HEK293 (cell line): ENCODE measurements around the gene MED15.

ENCODE experiments used
- EGR2 ChIP-seq: fragments of 450-650 bp; formaldehyde crosslinking; IDR thresholded peaks from 2 replicates; pipeline ENCODE4 v1.5.1; 2016; ENCODE audit warnings: low read depth, missing biosample characterization, missing genetic modification characterization
- GFI1B ChIP-seq: fragments of 450-650 bp; formaldehyde crosslinking; IDR thresholded peaks from 2 replicates; pipeline ENCODE4 v1.5.1; 2016; ENCODE audit warnings: missing biosample characterization, missing genetic modification characterization
- HOXA7 ChIP-seq: sonication (generic); formaldehyde crosslinking; IDR thresholded peaks from 2 replicates; pipeline ENCODE4 v1.8.1; 2022; ENCODE audit warnings: missing genetic modification reagents, borderline replicate concordance
- HOXC10 ChIP-seq: sonication (generic); formaldehyde crosslinking; IDR thresholded peaks from 2 replicates; pipeline ENCODE4 v1.8.1; 2023; ENCODE audit warnings: mild to moderate bottlenecking, missing genetic modification reagents
- KLF10 ChIP-seq: fragments of 450-650 bp; IDR thresholded peaks from 2 replicates; pipeline ENCODE4 v1.5.1; 2018; ENCODE audit warnings: missing biosample characterization, mild to moderate bottlenecking, missing genetic modification characterization
- KLF16 ChIP-seq: fragments of 450-650 bp; formaldehyde crosslinking; IDR thresholded peaks from 2 replicates; pipeline ENCODE4 v1.5.1; 2017; ENCODE audit warnings: missing biosample characterization, missing genetic modification characterization
- WT1 ChIP-seq: fragments of 450-650 bp; formaldehyde crosslinking; IDR thresholded peaks from 2 replicates; pipeline ENCODE4 v1.5.1; 2016; ENCODE audit warnings: missing biosample characterization, missing genetic modification characterization
- ZBTB1 ChIP-seq: fragments of 450-650 bp; formaldehyde crosslinking; IDR thresholded peaks from 2 replicates; pipeline ENCODE4 v1.5.1; 2016; ENCODE audit warnings: missing biosample characterization, missing genetic modification characterization
- ZBTB17 ChIP-seq: fragments of 450-650 bp; formaldehyde crosslinking; IDR thresholded peaks from 2 replicates; pipeline ENCODE4 v1.5.1; 2016; ENCODE audit warnings: missing biosample characterization, missing genetic modification characterization
- ZNF132 ChIP-seq: fragments of 450-650 bp; formaldehyde crosslinking; IDR thresholded peaks from 2 replicates; pipeline ENCODE4 v1.5.1; 2017; ENCODE audit warnings: missing biosample characterization, missing genetic modification characterization, borderline replicate concordance
- ZNF394 ChIP-seq: fragments of 450-650 bp; formaldehyde crosslinking; IDR thresholded peaks from 2 replicates; pipeline ENCODE4 v1.5.1; 2016; ENCODE audit warnings: missing biosample characterization, missing genetic modification characterization, mild to moderate bottlenecking, moderate library complexity, borderline replicate concordance
- ZNF416 ChIP-seq: fragments of 450-650 bp; formaldehyde crosslinking; IDR thresholded peaks from 2 replicates; pipeline ENCODE4 v1.5.1; 2016; ENCODE audit warnings: missing biosample characterization, missing genetic modification characterization
- ZNF48 ChIP-seq: fragments of 450-650 bp; formaldehyde crosslinking; IDR thresholded peaks from 2 replicates; pipeline ENCODE4 v1.5.1; 2016; ENCODE audit warnings: missing biosample characterization, missing genetic modification characterization
- ZNF548 ChIP-seq: fragments of 450-650 bp; formaldehyde crosslinking; IDR thresholded peaks from 2 replicates; pipeline ENCODE4 v1.5.1; 2016; ENCODE audit warnings: missing biosample characterization, missing genetic modification characterization
- ZNF555 ChIP-seq: fragments of 450-650 bp; formaldehyde crosslinking; conservative IDR thresholded peaks from 2 replicates; pipeline ENCODE4 v1.5.1; 2017; ENCODE audit warnings: missing biosample characterization, mild to moderate bottlenecking, missing genetic modification characterization, inconsistent platforms
- ZNF561 ChIP-seq: fragments of 450-650 bp; IDR thresholded peaks from 2 replicates; pipeline ENCODE4 v1.5.1; 2018; ENCODE audit warnings: missing biosample characterization, missing genetic modification characterization, borderline replicate concordance
- ZNF610 ChIP-seq: fragments of 450-650 bp; formaldehyde crosslinking; IDR thresholded peaks from 2 replicates; pipeline ENCODE4 v1.5.1; 2016; ENCODE audit warnings: missing biosample characterization, missing genetic modification characterization, borderline replicate concordance
- ZNF677 ChIP-seq: fragments of 450-650 bp; IDR thresholded peaks from 2 replicates; pipeline ENCODE4 v1.5.0; 2018; ENCODE audit warnings: missing biosample characterization, mild to moderate bottlenecking, missing genetic modification characterization, moderate library complexity
- ZNF707 ChIP-seq: fragments of 450-650 bp; formaldehyde crosslinking; IDR thresholded peaks from 2 replicates; pipeline ENCODE4 v1.5.1; 2016; ENCODE audit warnings: missing biosample characterization, missing genetic modification characterization
- ZNF785 ChIP-seq: fragments of 450-650 bp; formaldehyde crosslinking; IDR thresholded peaks from 2 replicates; pipeline ENCODE4 v1.5.1; 2016; ENCODE audit warnings: missing biosample characterization, missing genetic modification characterization
- TF ChIP-seq, protein P1 (sequence below): fragments of 450-650 bp; formaldehyde crosslinking; IDR thresholded peaks from 2 replicates; pipeline ENCODE4 v1.5.1; 2016; ENCODE audit warnings: missing biosample characterization, missing genetic modification characterization
- TF ChIP-seq, protein P2 (sequence below): fragments of 450-650 bp; formaldehyde crosslinking; IDR thresholded peaks from 2 replicates; pipeline ENCODE4 v1.5.1; 2016; ENCODE audit warnings: missing biosample characterization, missing genetic modification characterization
- TF ChIP-seq, protein P3 (sequence below): fragments of 450-650 bp; formaldehyde crosslinking; conservative IDR thresholded peaks from 2 replicates; pipeline ENCODE4 v1.5.1; 2016; ENCODE audit warnings: low read depth, missing biosample characterization, missing genetic modification characterization
- TF ChIP-seq, protein P4 (sequence below): fragments of 450-650 bp; formaldehyde crosslinking; IDR thresholded peaks from 2 replicates; pipeline ENCODE4 v1.5.1; 2017; ENCODE audit warnings: missing biosample characterization, missing genetic modification characterization

MED15 gene

DNA sequence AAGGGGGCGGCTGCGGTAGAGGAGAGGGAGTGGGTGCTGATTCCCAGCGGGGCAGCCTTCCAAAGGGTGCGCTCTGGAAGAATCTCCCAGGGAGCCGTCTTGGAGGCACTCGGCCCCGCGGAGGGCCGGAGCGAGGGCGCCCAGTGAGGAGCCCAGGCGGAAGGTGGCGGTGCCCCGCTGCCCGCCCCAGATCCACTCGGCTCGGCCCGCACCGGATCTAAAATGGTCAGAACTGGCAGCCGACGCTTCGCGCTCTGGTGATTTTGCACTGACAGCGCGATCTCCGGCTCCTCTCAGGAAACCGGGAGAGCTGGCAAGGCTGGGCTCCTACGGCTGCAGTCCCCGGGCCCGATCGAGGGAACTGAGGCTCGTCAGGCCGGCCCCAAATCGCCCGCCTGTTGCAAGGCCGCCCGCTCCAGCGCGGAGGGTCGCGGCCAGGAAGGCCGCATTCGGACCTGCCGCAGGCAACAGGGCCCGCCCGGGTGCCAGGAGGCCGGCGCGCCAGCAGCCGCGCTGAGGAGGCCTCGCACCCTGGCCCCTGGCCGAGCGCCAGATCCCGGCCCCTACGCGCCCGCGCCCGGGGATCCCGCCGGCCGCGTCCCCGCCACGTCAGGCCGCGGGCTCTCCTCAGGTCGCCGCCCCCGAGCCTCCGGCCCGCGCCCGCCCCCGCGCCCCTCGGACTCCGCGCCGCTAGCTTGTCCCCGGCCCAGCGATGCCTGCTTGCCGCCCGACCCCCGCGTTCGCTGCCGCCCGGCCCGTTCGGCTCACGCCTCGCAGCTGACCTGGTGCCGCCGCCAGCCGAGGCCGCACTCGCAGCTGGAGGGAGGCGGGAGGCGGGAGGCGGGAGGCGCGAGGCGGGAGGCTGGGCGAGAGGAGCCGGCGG is 12.2 kb upstream of the MED15 start, which contains the start of gene KLHL22 (continued):
- TF ChIP-seq KLF10 (tag by site-specific recombination) (0 out of 2 replicates have a peak, but pooled peaks have one; percentile 58), KLF16 (tag by site-specific recombination) (peak; percentile 38; the same call in 1 of the 2 replicates), WT1 (tag by site-specific recombination) (no peak), ZNF785 (tag by site-specific recombination) (no peak), GFI1B (tag by site-specific recombination) (no peak), ZNF548 (tag by site-specific recombination) (no peak), ZNF48 (tag by site-specific recombination) (no peak), ZNF555 (tag by site-specific recombination) (no peak), ZNF707 (tag by site-specific recombination) (no peak), ZBTB17 (tag by site-specific recombination) (peak; percentile 16; the same call in 1 of the 2 replicates), ZNF610 (tag by site-specific recombination) (no peak), EGR2 (0 out of 2 replicates have a peak, but pooled peaks have one; percentile 2), HOXA7 (CRISPR knock-in tag) (no peak), HOXC10 (CRISPR knock-in tag) (no peak), ZNF394 (tag by site-specific recombination) (no peak), ZNF132 (tag by site-specific recombination) (no peak), ZNF416 (tag by site-specific recombination) (no peak), ZBTB1 (tag by site-specific recombination) (no peak), ZNF677 (tag by site-specific recombination) (no peak), ZNF561 (no peak)
- TF ChIP-seq, protein P1, sequence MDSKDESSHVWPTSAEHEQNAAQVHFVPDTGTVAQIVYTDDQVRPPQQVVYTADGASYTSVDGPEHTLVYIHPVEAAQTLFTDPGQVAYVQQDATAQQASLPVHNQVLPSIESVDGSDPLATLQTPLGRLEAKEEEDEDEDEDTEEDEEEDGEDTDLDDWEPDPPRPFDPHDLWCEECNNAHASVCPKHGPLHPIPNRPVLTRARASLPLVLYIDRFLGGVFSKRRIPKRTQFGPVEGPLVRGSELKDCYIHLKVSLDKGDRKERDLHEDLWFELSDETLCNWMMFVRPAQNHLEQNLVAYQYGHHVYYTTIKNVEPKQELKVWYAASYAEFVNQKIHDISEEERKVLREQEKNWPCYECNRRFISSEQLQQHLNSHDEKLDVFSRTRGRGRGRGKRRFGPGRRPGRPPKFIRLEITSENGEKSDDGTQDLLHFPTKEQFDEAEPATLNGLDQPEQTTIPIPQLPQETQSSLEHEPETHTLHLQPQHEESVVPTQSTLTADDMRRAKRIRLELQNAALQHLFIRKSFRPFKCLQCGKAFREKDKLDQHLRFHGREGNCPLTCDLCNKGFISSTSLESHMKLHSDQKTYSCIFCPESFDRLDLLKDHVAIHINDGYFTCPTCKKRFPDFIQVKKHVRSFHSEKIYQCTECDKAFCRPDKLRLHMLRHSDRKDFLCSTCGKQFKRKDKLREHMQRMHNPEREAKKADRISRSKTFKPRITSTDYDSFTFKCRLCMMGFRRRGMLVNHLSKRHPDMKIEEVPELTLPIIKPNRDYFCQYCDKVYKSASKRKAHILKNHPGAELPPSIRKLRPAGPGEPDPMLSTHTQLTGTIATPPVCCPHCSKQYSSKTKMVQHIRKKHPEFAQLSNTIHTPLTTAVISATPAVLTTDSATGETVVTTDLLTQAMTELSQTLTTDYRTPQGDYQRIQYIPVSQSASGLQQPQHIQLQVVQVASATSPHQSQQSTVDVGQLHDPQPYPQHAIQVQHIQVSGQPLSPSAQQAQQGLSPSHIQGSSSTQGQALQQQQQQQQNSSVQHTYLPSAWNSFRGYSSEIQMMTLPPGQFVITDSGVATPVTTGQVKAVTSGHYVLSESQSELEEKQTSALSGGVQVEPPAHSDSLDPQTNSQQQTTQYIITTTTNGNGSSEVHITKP (tag by site-specific recombination) = no peak
- TF ChIP-seq, protein P2, sequence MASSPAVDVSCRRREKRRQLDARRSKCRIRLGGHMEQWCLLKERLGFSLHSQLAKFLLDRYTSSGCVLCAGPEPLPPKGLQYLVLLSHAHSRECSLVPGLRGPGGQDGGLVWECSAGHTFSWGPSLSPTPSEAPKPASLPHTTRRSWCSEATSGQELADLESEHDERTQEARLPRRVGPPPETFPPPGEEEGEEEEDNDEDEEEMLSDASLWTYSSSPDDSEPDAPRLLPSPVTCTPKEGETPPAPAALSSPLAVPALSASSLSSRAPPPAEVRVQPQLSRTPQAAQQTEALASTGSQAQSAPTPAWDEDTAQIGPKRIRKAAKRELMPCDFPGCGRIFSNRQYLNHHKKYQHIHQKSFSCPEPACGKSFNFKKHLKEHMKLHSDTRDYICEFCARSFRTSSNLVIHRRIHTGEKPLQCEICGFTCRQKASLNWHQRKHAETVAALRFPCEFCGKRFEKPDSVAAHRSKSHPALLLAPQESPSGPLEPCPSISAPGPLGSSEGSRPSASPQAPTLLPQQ (tag by site-specific recombination) = 0 out of 2 replicates have a peak, but pooled peaks have one; percentile 19
- TF ChIP-seq, protein P3, sequence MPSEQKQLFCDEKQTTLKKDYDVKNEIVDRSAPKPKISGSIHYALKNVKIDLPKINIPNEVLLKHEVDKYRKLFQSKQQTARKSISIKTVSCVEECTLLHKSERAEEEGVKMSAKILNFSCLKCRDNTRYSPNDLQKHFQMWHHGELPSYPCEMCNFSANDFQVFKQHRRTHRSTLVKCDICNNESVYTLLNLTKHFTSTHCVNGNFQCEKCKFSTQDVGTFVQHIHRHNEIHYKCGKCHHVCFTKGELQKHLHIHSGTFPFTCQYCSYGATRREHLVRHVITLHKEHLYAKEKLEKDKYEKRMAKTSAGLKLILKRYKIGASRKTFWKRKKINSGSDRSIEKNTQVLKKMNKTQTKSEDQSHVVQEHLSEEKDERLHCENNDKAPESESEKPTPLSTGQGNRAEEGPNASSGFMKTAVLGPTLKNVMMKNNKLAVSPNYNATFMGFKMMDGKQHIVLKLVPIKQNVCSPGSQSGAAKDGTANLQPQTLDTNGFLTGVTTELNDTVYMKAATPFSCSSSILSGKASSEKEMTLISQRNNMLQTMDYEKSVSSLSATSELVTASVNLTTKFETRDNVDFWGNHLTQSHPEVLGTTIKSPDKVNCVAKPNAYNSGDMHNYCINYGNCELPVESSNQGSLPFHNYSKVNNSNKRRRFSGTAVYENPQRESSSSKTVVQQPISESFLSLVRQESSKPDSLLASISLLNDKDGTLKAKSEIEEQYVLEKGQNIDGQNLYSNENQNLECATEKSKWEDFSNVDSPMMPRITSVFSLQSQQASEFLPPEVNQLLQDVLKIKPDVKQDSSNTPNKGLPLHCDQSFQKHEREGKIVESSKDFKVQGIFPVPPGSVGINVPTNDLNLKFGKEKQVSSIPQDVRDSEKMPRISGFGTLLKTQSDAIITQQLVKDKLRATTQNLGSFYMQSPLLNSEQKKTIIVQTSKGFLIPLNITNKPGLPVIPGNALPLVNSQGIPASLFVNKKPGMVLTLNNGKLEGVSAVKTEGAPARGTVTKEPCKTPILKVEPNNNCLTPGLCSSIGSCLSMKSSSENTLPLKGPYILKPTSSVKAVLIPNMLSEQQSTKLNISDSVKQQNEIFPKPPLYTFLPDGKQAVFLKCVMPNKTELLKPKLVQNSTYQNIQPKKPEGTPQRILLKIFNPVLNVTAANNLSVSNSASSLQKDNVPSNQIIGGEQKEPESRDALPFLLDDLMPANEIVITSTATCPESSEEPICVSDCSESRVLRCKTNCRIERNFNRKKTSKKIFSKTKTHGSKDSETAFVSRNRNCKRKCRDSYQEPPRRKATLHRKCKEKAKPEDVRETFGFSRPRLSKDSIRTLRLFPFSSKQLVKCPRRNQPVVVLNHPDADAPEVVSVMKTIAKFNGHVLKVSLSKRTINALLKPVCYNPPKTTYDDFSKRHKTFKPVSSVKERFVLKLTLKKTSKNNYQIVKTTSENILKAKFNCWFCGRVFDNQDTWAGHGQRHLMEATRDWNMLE = no peak
- TF ChIP-seq, protein P4, sequence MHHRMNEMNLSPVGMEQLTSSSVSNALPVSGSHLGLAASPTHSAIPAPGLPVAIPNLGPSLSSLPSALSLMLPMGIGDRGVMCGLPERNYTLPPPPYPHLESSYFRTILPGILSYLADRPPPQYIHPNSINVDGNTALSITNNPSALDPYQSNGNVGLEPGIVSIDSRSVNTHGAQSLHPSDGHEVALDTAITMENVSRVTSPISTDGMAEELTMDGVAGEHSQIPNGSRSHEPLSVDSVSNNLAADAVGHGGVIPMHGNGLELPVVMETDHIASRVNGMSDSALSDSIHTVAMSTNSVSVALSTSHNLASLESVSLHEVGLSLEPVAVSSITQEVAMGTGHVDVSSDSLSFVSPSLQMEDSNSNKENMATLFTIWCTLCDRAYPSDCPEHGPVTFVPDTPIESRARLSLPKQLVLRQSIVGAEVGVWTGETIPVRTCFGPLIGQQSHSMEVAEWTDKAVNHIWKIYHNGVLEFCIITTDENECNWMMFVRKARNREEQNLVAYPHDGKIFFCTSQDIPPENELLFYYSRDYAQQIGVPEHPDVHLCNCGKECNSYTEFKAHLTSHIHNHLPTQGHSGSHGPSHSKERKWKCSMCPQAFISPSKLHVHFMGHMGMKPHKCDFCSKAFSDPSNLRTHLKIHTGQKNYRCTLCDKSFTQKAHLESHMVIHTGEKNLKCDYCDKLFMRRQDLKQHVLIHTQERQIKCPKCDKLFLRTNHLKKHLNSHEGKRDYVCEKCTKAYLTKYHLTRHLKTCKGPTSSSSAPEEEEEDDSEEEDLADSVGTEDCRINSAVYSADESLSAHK (tag by site-specific recombination) = no peak
